Ureter (tissue), 1 donor: Measurements from ENCODE around the gene CLMN. TPM values are rescaled to one million over a fixed set of nuclear protein-coding genes. Genes with fewer than 3 reads are reported as not detected.

Experiments used
- DNase-seq: peaks from one replicate; pipeline ENCODE4 v3.0.0-alpha.2; 2020; ENCODE audit warnings: low spot score
- total RNA-seq: library from RNA; stranded (reverse); gene quantifications from one replicate; pipeline ENCODE4 v1.2.4, GENCODE V29; 2023
- donor health status: DM: yes; HTN: yes; CAD: no.

Gene CLMN
- total RNA-seq, 1 donor from 2014 or later = 91.9 TPM

GRCh38 chr14:95264271-95264973 is 55.3 kb downstream of the CLMN start:
- DNase-seq = no peak

DNA sequence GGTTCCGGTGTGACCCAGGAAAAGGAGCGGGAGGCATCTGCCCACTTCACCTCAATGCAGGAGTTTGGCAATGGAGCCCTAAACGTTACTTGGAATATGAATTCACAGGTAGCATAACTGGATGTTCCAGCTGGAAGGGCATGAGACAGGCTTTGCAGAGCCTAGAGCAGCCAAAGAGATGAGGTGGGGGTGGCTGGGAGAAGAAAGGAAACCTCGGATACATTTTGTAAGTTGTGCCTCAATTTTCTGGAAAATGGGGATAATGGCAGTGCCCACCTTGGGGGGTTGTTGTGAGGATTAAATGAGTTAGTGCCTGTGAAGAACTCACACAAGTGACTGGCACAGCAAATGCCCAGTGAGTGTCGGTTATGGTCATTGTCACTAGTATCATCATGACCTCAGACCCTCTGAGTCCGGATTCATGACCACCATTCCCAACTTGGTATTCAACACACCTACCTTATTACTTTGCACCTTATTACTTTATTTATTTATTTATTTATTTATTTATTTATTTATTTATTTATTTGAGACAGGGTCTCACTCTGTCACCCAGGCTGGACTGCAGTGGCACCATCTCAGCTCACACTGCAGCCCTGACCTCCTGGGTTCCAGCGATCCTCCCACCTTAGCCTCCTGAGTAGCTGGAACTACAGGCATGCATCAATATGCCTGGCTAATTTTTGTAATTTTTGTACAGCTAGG is 56.0 kb downstream of the CLMN start:
- no peak for DNase-seq

DNA sequence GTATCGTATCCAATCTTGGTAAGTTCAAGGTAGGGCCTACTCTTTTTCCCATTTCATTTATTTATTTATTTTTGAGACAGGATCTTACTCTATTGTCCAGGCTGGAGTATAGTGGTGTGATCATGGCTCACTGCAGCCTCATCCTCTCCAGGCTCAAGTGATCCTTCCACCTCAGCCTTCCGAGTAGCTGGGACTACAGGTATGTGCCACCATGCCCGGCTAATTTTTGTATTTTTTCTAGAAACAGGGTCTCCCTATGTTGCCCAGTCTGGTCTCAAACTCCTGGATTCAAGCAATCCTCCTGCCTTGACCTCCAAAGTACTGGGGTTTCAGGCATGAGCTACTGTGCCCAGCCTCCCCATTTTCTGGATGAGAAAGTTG is 57.2 kb downstream of the CLMN start:
- no peak for DNase-seq

- DNase-seq = no peak
Observed at GRCh38 chr14:95261616-95262510, 57.8 kb downstream of the CLMN start.

GRCh38 chr14:95260537-95261361 is 59.0 kb downstream of the CLMN start:
- DNase-seq = no peak

DNA sequence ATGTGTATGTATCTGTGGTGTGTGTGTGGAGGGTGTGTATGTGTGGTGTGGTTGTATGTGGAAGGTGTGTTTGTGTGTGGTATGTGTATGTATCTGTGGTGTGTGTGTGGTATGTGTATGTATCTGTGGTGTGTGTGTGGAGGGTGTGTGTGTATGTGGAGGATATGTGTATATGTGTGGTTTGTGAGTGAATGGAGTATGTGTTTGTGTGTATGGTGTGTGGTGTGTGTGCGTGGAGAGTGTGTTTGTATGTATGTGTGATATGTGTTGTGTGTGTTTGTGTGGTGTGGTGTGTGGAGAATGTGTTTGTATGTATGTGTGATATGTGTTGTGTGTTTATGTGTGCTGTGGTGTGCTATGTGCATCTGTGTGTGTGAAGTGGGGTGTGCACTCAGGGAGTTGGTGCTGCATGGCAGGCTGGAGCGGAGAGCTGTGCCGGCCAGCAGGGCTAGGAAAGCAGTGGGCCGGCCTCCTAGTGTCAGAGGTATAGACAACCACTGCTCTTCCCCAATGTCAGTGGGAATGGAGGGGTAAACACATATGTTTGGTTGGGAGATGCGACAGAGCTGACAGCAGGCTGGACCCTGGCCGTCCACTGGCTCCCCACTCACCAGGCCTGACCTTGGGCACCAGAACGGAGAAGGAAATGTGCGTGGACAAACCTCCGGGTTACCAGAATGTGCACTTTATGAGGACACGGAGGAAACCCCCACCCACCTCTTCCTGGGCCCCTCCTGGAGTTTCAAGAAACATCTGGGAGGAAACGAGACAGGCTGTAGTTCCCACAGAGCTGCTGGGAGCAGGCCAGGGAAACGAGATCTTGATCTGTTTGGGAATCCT is 60.7 kb downstream of the CLMN start:
- no peak for DNase-seq

DNA sequence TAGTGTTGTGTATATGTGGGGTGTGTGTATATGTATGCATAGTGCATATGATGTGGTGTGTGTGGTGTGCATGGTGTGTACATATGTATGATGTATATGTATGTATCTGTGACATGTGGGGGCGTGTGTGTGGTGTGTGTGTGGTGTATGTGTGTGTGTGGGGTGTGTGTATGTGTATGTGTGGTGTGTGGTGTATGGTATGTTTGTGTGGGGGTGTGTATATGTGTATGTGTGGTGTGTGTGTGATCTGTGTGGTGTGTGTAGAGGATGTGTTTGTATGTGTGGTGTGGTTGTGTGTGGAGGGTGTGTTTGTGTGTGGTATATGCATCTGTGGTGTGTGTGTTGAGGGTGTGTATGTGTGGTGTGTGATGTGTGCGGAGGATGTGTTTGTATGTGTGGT is 61.6 kb downstream of the CLMN start:
- DNase-seq = no peak

DNA sequence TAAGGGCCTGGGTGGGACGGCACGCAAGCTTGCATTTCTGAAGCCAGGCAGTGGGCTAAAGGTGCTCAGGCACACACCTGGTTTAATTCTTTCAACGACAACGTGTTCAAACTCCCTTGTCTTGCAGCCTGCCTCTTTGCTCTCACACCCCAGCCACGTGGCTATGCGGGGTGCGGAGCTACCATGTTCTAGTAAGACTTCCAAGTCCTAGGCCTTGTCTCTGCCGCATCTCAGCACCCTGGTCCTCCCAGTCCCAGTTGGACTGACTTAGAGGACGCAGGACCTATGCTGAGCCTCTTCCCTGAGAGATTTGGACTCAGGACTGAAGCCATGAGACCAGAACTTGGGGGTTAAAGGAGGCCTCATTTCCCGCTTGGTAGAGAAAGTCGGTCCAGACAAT is 62.2 kb downstream of the CLMN start:
- DNase-seq = no peak

DNA sequence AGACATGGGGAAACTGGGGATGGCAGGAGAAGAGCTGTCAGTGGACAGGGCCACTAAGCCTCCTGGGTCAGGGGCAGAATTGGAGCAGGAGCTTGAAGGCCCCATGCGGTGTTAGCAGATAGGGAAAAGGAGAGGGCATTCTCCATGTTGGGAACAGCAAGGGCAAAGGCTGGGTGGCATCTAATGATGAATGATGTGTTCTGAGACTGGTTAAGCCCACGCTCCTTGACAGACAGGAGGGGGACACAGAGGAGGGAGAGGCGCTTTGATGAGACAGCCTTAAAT is 63.0 kb downstream of the CLMN start:
- no peak for DNase-seq

DNA sequence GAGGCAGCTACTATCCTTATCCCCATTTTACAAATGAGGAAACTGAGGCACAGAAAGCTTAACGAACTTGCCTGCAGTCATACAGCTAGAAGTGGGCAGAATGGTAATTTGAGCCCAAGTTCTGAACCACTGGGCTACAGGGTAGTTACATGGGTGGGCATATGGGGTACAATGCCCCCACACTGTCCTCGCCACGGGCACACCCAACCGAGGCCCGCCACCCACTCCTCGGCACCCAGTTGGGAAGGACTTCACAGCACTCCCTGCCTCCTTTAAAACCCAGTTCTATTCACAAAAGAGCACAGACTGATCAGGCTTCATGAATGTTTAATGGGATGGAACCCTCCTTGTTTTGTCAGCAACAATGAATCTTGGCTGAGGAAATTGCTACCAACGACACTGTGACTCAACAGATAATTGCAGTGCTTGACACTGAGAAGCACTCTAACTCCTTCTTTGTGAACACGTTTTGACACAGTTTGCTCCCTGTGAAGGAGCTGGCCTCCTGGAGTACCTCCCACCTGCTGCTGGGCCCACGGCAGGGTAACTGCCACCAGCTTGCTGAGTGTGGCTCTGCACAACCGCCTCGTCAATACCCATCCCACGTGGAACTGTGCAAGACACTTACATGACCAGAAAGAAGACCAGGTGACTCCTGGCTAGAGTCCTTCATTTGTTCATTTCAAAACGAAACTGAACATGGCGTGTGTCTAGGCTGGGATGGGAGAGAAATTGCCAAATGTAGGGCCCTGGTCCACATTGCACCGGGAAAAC is 63.5 kb downstream of the CLMN start:
- DNase-seq = no peak

DNA sequence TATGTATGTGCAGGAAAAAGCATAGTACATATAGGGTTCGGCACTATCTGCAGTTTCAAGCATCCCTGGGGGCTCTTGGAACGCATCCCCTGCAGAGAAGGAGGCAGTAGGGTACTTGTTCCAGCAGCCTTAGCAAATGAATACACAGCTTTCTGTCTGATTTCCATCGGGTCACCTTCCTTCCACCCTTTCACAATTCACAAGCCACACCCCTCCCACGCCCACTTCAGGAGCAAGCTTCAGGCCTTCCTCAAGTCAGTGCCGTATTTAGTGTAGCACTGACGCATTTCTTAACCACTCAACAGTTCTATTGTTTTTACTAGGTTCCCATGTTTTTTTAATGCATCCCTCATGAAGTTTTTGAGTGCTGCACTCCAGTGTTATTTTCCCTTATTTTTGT is 64.2 kb downstream of the CLMN start:
- peak; percentile 80 for DNase-seq

DNA sequence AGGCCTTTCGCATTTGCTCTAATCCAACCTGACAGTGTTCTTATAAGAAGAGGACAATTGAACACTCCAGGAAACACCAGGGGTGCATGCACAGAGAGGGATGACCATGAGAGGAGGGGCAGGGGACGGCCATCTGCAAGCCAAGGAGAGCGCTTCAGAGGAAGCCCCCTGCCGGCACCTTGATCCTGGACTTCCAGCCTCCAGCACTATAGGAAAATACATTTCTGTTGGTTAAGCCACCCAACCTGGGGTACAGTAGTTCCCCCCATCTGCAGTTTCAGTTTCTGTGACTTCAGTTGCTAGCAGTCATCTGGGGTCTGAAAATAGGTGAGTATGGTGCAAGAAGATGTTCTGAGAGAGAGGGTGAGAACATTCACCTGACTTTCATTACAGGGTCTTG is 64.7 kb downstream of the CLMN start:
- DNase-seq = no peak

DNA sequence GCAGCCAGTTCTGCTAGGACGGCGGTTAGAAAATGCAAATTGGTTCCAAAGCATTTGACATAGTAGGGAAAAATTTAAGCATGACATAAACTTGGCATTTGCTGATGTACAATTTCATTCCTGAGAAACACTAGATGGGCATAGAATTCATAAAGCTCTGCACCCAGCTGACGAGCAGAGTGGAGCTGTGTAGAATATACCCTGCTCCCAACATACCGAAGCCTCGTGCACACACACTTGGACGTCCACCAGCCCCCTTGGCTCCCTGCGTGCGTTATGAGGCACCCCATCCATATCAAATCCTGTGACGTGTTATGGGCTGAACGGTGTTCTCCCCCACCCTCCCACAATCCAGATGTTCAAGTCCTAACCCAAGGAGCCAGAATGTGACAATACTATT is 65.4 kb downstream of the CLMN start:
- DNase-seq = no peak

DNA sequence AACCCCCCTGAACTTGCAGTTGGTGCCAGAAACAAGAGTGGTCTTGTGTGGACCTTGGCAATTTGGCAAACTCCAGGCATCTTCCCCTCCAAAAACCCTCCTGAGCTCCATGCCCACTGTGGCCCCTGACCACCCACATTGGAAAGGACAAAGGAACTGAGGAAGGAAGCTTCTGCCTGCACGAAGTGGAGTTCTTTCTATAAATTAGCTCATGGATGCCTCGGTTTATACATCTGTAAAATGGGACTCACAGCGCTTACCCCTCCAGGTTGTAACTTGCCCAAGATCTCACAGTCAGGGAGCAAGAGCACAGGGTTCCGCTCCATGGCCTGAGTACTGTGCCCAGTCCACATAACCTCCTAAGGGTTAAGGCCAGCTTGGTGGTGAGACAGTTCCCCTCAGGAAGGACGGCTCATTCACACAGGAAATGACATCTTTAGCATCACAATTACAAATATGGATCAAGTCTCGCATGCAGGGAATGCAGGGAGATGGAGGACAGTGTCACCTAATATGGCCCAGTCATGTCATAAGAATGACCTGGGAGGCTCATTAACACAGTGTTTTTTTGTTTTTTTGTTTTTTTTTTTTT is 66.6 kb downstream of the CLMN start:
- DNase-seq = no peak

DNA sequence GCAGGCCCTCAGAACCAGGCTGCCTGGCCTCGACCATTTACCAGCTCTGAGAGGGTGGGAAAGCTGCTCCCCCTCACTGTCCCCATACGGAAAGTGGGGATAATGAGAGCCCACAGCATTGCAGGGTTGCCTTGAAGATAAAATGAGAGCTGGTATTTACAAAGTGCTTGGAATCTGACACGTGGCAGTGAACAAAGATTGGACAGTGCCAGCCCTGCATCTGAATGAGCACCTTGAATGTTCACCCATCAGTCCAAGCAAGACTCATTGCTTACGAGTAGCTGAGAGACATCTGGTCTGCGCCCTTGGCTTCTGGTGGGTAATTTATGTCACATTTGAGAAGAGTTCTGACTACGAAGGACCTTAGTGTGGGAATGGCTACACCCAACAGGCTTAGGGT is 67.5 kb downstream of the CLMN start:
- no peak for DNase-seq

DNA sequence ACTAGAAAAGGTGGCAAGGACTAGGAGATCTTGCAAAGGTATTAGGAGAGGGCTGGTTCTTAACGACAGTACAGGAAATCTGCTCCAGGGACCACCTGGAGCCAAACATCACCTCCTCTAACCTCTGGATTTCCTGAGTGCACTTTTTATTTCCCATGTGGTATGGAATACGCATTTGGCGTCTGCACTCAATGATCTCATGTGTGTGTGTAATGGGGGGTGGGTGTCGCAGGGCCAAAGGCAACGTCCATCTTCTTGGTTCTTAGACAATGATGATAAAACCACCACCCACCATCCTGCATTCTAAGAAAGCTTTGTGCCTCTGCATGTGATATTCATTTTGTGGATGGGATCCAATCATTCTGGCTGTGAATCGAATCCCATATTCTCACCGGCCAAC is 68.8 kb downstream of the CLMN start:
- DNase-seq = no peak

DNA sequence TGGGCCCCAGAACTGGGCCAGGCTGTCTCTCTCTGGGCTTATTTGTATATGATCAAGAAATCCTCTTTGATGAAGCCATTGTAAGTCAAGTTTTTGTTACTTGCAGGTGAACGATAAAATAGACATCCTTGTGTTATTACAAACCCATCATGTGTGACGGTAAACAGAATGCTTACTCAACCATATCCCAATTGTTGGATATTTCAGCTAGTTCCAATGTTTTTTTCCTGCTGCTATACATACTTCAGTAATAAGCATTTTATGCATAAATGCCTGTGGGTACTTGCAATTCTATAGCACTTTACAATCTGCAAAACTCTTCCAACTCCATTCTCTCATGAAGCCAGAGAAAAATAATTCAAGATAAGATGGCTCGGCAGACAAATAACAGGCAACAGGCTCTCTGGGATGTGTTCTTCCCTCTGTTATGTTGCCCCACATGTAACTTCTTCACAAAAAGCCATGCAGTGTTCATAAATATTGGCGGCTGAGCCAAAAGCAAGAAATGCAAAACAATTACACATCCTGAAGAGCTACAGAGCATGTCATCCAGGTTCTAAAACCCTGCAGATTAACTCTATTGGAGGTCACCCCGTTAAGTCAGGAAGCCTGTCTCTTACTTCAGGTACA is 69.5 kb downstream of the CLMN start:
- no peak for DNase-seq

DNA sequence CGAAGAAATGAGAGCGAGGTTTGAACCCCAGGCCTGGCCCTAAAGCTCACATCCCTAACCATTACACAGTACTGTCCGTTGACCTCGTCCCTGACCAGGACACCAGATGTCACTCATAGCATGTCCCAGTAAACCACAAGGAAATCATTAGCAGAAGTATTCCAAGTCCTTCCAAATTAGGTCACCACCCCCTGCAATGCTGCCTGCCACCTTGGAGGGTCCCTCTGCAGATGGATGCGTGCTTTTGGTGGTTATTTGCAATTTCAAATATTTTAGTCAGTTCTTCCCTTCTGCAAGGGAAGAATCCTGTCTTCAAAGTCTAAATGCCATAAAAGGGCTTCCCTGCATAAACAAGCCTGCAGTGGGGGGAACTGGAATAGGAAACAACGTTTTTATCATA is 71.3 kb downstream of the CLMN start:
- DNase-seq = no peak

DNA sequence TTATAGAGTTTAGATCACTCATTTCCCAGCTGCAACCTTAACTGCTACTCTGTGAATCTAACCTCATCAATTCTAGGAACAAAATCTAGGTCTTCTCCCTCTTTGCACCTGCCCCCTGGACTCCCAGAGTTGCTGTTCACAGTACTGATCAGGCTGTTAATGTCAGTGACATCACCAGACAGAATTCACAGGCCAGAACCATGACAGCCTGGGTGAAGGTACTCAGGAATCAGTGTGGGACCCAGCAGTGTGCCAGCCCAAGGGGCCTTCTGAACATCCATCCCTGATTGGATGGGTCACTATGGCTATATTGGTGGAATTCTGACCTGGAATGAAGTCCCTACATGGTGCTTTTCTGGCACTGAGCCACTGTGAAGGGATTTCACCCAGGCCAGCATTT is 72.8 kb downstream of the CLMN start:
- DNase-seq = no peak
